GM19324 (cell line): ENCODE results near the gene STXBP1.

Experiments
- ATAC-seq: cut with Tn5 transposase; IDR thresholded peaks from one replicate; pipeline ENCODE4 v1.9.1; 2021; ENCODE audit warnings: mild to moderate bottlenecking, moderate library complexity; ENCODE audit not compliant: unreplicated experiment, low FRiP score

The STXBP1 gene

DNA sequence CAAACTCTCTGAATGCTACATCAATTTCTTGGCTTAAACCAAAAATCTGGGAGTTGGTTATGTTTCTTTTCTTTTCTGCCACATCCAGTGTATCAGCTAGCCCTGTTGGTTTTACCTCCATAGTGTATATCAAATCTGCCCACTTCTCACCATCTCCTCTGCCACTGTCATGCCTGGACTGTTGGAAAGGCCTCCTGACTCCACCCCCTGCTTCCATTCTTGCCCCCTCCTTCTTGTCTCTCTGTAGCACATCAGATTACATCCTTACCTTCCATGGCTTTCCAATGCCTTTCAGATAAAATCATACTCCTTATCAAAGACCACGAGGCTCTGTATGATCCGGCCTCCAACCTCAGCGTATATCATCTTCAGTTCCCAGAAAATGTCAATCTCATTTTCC lies 35.4 kb downstream of the STXBP1 start:
- no peak for ATAC-seq

DNA sequence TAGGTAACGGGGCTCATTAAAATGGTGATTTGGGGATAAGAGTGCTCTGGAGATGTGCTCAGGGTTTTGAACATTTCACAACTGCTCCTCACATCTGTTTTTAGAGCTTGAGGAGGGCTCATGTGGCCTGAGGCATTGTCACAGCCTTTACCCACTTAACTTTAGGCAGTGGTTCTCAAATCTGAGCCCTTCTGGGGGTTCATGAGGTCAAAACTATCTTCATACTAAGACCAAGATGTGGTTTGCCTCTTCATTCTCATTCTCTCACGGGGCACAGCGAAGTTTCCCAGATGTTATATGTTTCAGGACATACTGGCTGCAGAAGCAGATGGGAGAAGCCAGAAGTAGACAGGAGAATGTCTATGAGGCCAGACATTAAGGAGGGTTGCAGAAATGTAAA lies 38.4 kb downstream of the STXBP1 start:
- ATAC-seq, result no peak

DNA sequence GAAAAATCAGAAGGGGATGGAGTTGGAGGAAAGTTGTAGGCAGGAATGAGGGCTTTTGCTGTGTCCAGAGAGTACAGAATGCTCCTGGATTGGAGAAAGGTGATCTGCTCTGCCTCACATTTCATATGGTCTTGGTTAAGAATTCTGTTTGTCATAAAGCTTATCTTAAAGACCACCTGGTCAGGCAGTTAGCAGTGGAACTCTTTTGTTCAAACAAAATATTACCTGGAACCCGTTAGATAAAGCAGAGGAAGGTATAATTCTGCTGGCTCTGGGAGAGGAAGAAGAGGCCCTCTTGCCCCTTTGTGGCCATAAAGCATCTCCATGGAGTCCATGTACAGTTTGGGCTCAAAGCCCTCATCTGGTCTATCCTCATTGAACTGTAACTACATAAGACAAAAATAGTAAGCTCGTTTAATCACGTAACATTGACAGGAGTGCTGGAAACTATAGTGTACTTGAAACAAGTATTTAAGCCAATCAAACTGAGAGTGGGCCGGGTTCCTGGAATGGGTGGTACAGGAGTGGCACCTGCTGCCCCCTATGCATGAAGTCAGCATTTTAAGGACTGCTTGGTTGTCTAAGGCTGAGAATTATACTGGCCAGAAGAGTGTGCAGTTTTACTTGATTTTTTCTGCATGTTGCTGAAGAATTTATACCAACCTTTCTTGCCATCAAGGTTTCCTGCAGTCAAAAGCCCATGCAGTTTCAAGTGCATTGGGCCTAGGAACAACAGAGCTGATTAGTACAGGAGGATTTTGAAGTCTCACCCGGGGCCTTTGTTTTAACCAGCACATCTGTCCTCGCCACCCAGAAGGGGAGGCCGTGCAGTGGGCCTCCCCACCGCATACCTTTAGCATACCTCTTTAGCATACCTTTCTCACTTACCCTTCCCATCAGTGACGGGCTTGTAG lies 39.9 kb downstream of the STXBP1 start:
- no peak for ATAC-seq

DNA sequence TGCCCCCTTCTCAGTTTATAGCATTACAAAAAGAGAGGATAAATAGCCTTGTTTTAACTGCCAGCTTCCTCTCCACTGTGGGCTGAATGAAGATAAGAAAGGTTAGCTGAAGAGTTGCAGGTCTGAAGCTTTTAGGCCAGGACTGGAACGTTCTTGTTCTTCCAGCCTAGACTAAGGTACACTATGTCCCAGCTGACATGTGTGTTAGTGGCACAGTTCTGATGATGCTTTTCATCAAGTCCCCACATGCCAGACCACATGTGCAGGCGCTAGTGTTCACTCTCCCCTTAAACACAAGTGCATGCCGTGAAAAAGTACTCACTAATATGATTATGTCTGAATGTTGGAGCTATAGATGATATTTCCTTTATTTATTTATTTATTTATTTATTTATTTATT lies 40.7 kb downstream of the STXBP1 start:
- no peak for ATAC-seq

DNA sequence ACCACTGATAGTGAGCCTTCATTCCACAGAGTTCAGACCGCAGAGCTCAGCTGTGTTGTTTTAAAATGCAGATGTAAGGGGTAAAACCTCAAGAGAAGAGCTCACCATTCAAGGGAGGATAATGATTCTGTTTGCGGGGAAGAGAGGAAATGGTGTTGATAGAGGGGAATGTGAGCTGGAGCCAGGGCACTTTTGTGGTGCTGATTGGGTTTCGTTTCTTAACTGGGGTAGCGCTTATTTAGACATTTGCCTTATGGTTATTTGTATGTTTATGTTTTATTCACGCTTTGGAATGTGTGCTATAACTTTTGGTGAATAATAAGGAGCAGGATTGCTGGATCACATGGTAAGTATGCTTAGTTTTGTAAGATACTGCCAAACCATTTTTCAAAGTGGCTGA lies 42.5 kb downstream of the STXBP1 start:
- no peak for ATAC-seq

DNA sequence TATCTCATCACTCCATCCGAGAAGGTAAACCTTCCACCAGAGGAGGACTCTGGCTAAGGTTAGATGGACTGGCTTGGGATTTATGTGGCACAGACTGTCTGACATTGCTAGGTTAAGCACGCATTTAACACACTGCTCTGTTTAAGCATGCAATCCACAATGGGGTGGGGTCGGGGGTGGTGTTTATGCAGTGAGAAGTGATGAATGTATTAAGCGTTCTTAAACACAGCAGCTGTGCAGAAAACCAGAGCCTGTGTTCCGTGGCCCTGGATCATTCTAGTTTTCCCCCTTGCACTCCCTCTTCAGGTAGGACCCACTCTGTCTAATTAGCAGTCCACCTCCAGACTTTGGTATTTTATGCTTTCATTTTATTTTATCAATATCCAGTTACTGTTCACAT lies 46.4 kb downstream of the STXBP1 start:
- no peak for ATAC-seq

DNA sequence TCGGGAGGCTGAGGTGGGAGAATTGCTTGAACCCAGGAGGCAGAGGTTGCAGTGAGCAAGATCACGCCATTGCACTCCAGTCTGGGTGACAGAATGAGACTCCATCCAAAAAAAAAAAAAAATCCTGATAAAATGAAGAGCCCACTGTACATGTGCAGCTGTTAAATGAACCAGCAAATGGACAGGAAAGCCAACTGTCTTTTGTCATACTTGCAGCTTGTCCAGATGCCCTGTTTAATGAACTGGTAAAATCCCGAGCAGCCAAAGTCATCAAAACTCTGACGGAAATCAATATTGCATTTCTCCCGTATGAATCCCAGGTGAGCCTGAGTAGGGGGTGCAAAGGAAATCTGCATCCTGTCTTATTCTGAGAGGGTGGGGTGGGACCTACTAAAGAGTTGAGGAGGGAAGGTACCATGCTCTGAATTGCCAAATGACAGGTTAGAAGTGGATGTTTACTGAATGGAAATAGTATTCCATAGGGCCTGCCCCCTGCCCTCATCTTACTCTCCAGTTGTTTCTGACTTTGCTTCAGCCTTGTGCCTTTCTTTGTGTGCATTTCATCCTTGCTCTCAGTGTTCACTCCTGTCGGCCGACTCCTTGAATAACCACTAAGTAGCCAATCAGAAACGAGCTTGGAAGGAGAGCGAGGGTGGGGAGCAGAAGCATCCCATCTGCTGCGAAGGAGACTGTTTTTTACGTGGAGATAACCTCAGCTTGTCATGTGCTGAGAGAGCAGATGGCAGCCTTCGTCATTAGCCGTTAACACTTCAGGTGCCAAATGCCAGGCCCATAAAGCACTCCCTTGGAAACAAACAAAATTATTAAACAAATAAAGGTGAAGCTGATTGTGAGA lies 49.0 kb downstream of the STXBP1 start:
- ATAC-seq, result no peak

DNA sequence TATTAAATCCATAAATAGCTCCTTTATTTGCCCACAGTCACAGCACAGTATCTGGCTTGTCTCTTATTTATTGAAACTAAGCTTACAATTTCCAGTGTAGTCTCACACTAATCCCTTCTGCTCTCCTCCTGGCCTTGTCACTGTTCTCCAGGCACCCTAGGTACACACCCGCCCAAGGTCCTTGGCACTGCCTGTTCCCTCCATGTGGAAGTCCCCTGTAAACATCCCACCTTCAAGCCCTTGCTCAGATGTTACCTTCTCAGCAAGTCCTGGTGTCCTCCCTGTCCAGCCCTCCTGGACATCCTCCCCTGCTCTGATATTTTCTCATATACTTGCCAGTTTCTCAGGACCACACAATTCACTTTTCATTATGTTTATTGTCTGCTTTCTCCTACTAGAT lies 50.5 kb downstream of the STXBP1 start:
- ATAC-seq, result no peak

DNA sequence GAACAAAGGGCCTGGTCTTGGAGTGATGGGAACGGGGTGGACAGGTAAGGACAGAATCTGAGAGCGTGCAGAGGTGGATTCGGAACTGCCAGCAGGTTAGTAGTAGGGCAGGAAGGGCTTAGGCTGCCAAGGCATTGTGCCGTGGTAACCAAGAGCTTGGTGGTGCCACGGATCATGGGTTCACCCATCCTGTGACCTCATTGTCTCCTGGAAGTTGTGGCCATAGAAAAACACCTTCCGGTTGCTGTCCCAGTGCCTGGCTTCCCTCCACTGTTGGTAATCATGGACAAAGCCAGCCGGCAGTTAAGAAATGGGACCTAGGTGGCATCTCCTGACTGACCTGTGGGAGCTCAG lies 52.2 kb downstream of the STXBP1 start:
- no peak for ATAC-seq

DNA sequence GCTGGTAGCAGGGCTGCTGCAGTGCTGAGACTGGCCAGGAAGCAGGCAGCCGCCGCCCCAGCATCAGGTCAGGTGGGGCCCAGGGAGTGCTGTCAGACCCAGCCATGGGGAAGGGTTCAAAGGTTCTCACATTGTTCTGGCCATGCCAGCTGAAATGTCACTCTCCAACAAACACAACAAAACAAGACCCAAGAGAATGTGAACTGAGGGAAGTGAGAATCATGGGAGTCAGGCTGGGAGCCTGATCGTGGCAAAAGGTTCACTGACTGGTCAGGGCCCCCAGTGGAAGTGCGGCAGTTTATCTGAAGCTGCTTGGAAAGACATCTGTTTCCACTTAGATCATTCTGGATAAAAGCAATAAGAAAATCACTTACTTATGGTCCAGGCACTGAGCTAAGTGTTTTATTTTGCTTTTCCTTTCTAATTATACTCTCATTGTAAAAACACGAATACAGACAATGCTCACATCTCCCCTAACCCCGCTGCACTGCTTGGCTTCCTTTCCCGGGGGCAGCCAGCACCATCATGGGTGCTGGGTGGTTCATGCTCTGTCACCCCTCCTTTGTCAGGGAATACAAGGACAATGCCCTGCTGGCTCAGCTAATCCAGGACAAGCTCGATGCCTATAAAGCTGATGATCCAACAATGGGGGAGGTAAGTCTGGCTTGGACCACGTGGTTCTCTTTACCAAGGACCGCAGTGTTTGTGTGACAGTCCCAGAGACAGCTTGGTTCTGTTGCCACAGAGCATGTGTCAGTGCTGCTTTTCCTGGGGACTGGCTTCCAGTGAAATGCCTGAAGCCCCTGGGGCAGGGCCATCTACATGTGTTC lies 52.8 kb downstream of the STXBP1 start:
- no peak for ATAC-seq

DNA sequence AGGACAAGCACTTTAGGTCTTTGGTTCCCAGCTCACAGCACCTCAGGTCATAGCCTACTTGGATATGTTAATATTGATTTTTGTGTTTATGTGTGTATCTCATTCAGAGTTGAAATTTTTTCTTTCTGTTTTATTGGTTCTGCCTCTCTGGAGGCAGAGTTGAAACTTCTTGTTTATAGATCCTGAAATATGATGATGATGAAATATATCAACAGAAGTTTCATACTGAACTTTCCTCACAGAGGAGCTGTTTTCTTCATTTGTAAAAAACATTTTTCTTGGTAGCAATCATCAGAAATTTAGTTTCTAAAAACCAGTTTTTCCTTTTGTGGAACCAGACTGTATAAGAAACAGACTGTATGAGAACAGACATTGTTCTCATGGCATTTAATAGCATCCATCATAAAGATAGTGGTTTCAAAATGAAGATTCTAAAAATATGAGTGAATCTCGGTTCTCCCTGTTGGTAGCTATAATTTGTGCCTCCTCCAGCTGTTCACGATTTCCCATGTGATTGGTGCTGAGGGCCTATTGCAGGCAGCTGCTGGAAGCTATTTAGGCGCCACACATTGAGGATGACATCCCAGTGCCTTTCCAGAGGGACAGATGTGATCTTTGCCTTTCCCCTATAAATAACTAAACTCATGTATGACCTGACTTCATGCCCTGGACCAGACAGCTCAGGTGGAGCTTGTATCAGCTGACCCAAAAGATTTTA lies 55.2 kb downstream of the STXBP1 start:
- ATAC-seq, result no peak

DNA sequence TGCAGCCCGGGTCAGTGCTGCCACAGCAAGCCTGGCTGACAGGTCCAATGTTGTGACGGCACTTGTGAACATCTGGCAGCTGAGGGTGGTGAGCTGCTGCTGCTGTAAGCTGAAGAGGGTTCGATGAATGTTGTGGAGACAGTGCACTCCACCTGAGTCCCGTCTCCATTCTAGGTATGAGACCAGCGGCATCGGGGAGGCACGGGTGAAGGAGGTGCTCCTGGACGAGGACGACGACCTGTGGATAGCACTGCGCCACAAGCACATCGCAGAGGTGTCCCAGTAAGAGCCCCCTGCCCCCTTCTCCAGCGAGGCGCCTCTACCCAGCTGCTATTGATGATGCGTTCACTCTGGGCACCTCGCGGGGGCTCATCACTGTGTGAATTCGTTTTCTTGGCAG lies 55.8 kb downstream of the STXBP1 start:
- ATAC-seq, result no peak

DNA sequence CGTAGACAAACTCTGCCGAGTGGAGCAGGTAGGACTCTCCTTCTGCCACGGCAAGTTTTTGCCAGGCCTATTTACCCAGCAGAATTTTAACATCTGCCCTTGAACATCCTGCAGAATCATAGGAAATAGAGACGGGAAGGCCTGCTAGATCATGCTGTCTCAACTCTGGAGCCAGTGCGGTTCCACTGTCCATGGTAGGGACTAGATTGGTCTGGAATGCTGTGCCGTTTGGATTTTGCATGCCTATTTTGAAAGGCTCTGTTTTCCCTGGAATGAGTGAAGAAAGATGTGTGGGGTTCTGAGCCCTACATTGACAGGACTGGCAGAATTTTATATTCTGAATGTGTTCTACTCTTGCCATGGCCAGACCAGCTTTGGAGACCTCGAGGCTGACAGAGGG lies 61.2 kb downstream of the STXBP1 start:
- ATAC-seq, result no peak

DNA sequence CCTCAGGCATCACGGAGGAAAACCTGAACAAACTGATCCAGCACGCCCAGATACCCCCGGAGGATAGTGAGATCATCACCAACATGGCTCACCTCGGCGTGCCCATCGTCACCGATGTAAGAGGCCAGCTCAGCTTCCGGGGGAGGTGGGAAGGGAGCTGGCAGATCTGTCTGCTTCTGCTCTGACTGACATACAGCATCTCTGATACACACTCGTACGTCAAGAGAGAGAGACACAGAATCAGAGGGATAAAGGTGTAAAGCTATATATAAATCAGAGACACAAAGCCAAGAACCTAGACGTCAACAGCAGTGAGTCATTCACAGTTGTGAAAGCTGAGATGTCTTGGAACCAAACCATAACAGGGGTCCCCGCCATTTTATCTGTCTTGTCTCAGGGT lies 64.6 kb downstream of the STXBP1 start:
- ATAC-seq, result no peak

DNA sequence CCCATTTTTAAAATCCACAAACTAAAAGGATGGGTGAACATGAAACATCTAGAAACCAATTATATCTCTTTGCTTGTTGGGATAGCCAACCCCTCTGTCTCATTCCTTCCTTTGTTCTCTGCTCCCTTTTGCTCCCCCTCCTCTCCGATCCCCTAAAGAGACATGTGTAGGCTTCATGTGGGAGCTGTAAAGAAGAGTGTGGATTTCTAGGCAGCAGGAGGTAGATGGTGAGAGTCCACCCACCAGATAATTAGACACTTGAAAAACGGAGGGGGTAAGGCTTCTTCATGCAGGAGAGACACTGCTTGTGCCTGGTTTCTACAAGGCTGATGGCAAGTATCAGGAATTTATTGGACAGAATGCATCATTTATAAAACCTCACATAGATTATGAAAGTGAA lies 67.4 kb downstream of the STXBP1 start:
- no peak for ATAC-seq

DNA sequence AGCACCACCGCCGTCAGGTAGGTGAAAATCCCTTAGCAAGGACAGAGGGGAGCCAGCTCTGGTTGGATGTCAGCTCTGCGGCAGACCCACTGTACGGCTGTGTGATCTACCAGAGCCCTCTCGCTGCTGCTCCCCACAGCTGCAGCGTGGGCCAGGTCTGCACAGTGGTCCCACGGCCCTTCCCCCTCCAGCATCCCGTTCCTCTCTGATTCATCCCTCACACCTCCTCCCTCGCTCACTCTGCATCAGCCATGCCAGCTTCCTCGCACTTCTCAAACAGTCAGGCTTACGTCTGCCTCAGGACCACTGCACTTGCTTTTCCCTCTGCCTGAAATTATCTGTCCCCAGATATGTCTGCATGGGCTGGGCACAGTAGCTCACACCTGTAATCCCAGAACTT lies 68.1 kb downstream of the STXBP1 start:
- ATAC-seq, result no peak

DNA sequence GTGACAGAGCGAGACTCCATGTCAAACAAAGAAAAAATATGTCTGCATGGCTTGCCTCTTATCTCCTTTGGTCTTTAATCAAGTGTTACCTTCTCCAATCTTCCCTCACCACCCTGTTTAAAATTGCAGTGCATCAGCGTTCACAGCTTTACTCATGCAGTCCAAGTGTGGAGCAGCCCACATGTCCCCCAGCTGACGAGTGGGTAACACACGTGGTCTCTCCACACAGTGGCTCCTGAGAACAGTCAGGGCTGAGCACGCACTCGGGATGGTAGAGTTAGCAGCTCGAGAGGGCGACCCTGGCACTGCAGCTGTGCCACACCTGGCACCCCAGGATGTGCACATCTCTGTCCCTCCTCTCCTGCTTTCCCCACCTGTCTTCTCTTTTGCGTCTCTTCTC lies 68.8 kb downstream of the STXBP1 start:
- ATAC-seq, result no peak

DNA sequence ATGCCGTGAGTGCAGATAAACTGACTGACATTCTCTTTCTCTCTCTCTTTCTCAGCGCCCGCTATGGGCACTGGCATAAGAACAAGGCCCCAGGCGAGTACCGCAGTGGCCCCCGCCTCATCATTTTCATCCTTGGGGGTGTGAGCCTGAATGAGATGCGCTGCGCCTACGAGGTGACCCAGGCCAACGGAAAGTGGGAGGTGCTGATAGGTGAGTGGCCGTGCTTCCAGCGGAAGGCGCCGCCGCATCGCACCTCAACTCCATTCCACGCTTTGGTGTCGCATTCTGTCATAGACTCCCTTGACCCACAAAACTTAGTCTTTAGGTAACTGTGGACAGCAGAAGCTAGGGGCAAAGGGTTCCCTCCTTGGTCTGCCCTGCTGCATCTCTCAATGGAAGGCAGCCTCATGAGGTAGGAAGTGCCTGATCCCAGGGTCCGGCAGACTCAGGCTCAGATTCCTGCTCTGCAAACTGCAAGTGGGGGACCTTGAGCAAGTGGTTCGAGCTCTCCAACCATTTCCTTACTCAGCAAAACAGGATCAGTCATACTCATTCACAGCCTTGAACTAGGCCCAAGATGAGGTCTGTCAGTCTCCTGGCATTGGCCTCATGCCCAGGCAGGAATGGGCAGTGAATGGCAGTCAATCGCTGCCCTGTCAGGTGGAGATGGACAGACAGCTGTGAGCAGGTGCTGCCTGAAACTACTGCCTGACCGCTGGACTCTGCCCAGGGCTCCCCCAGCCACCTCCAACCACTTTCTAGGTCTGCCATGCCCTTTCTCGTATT lies 70.5 kb downstream of the STXBP1 start:
- ATAC-seq, result no peak

DNA sequence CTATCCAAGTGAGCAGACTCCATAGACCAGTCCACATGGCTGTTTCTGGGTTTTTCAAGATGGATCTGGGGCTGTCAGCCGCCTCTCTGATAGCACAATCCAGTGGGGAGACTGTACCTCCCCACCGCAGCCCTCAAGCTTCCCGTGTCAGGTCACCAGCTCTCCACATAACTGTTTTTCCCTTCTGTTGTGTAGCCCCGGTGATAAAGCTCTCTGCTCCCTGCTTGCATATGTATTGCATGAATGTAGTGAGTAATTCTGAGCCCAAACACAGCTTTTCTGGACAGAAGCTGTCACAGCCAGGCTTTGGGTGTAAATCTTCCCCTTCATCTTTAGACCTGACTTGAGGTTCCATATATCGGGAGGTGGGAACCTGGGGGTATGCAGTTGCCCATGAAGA lies 71.6 kb downstream of the STXBP1 start:
- ATAC-seq, result no peak

DNA sequence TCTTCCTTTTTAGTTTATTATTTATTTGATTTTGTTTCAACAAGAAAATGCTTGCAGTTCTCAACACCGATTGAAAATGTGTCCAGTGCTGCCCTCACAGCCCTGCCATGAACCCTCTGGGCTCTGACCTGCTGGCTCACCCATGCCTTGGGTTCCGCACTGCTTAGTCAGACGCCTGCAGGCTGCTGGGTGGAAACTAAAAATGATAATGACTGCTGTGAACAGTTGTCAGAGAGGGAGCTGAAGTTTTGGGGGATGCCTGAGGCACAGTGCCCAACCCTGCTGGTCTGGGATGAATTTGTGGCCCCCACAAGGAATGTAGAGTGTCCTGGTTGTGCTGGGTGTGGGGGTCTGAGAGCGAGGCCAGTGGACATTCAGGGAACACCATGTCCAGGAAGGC lies 72.5 kb downstream of the STXBP1 start:
- ATAC-seq, result no peak
